Right lobe of liver (tissue), 4 donors: ENCODE results near the gene PTAR1.
"Not testable (repeated sequence)": the region's sequence is repeated elsewhere in the genome, so short reads cannot be mapped to it uniquely, and the experiment has no call there.

Source experiments
- POLR2A ChIP-seq: fragments of 450-650 bp; IDR thresholded peaks from one replicate; pipeline ENCODE4 v1.6.1; 2017; ENCODE audit warnings: antibody characterized with exemption, mild to moderate bottlenecking
- TF ChIP-seq, protein P1 (sequence below), 4 donors: fragments of 200-600 bp in 3 of 4; fragments of 450-650 bp in 1 of 4; IDR thresholded peaks; one replicate each; pipeline versions ENCODE4 v1.5.1 to v1.8.0; 2016 to 2022; ENCODE audit warnings: antibody characterized with exemption in 4 of 4, mild to moderate bottlenecking in 2 of 4
- donor health status: DM: no; HTN: no; CAD: no.
- donor health status: DM: no; HTN: no; CAD: no.
- donor health status: DM: no; HTN: yes; CAD: no.

DNA sequence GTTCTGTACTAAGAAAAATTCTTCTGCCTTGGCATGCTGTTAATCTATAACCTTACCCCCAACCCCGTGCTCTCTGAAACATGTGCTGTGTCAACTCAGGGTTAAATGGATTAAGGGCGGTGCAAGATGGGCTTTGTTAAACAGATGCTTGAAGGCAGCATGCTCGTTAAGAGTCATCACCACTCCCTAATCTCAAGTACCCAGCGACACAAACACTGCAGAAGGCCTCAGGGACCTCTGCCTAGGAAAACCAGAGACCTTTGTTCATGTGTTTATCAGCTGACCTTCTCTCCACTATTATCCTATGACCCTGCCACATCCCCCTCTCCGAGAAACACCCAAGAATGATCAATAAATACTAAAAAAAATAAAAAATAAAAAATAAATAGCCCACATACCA lies 40.2 kb upstream of the PTAR1 start:
- TF ChIP-seq, protein P1, sequence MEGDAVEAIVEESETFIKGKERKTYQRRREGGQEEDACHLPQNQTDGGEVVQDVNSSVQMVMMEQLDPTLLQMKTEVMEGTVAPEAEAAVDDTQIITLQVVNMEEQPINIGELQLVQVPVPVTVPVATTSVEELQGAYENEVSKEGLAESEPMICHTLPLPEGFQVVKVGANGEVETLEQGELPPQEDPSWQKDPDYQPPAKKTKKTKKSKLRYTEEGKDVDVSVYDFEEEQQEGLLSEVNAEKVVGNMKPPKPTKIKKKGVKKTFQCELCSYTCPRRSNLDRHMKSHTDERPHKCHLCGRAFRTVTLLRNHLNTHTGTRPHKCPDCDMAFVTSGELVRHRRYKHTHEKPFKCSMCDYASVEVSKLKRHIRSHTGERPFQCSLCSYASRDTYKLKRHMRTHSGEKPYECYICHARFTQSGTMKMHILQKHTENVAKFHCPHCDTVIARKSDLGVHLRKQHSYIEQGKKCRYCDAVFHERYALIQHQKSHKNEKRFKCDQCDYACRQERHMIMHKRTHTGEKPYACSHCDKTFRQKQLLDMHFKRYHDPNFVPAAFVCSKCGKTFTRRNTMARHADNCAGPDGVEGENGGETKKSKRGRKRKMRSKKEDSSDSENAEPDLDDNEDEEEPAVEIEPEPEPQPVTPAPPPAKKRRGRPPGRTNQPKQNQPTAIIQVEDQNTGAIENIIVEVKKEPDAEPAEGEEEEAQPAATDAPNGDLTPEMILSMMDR (IDR thresholded peaks at IDR 0.05) = not testable (repeated sequence)
- TF ChIP-seq POLR2A = not testable (repeated sequence)
